ENCODE results near the gene C1orf21.

Gene C1orf21

GRCh38 chr1:184650177-184650866 is 263.5 kb downstream of the C1orf21 start:
- DNase-seq = no peak

DNA sequence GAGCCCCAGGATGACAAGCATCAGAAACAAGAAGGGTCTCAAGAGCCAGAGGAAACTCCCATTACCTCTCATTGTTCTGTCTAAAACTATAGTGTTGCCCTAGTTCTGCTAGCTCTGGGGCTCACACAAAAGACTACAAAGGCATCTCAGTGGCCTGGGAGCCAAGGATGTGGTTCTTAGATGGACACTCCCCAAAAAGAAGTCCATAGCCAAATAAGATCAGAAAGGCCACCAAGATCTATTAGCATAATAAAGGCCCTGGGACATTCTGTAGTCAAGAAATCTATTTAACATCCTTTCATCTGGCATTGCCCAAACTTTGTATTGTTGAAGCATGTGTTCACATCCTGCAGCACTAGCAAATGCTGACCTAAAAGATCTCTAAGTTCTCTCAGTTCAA is 268.4 kb downstream of the C1orf21 start:
- peak in 2 of 51 donors; percentile 22 to 41 for DNase-seq

DNA sequence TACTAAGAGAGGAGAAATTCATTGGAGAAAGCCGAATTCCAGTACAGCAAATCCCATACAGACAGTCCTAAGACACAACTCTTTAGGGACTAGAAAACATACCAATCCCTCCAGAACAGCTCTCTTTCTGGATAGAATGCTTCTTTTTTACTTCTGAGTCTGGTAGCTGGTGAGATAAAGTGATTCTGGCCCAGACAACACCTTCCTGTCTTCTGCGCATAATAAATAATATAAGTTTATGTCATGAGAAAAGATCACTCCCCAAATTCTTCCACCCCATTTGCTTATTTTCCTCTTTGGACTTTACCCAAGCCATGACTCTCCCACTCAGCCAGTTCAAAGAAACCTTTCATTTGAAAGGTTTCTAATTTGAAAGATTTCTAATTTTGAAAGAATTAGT is 269.4 kb downstream of the C1orf21 start:
- DNase-seq = peak in 1 of 51 donors; percentile 10

DNA sequence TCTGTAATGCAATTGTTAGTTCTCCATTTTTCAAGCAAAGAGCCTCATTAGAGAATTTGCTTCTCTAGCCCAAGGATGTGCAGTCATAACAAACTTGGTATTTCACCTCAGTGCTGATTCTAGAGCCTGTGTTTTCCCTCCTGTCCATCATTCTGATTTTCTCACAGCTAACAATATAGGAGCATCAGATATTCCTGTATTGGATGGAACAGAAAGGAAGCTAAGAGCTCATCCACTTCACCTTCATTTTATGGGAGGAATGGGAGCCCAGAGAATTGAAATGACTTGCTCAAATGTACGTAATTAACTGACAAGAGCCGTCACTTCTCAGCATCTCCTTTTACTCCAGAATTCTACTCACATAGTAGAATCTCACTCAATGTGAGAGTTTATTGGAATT is 271.2 kb downstream of the C1orf21 start:
- no peak for DNase-seq

GRCh38 chr1:184660462-184661191 is 273.8 kb downstream of the C1orf21 start:
- DNase-seq = no peak

GRCh38 chr1:184661801-184662200 is 275.0 kb downstream of the C1orf21 start:
- no peak for DNase-seq

GRCh38 chr1:184664042-184664660 is 277.3 kb downstream of the C1orf21 start:
- DNase-seq = peak in 49 of 51 donors; percentile 14 to 86 (median 65)

DNA sequence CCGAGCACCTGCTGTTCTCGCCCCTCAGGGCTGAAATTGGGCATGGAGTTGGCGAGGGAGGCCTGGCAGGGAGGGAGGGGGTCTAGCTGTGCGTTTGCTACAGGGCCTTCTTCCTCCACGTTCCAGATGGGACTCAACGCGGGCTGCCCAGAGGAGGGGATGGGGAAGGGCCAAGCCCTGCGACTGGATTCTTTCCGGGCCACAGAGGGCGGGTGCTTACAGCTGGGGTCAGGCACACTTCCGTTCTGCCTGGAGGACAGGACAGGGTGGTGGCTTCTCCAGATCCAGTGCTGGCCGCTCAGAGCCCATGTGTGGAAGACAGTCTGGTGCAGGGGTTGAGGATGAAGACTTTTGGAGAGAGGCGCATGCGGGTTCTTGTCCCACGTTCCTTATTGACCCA is 277.8 kb downstream of the C1orf21 start:
- peak in 5 of 51 donors; percentile 25 to 42 (median 35) for DNase-seq

- no peak for DNase-seq
These were observed 278.5 kb downstream of the C1orf21 start for GRCh38 chr1:184665360-184665759.

DNA sequence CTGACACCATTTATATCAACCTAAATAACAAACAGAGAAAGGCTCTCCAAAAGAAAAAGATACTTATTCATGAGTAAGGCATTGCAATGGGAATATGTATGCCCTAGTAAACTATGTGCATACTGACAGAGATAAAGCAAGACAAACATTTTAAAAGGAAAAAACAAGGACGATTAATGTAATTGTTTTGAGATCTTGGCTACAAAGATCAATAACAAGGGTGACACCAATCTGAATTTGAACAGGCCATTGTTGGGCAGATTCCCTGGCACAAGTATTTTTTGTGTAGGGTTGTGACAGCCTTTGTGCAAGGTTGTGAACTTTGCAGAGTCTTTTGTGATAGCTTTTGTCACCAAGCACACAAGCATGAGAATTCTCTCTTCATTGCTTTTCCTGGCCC is 282.6 kb downstream of the C1orf21 start:
- no peak for DNase-seq

DNA sequence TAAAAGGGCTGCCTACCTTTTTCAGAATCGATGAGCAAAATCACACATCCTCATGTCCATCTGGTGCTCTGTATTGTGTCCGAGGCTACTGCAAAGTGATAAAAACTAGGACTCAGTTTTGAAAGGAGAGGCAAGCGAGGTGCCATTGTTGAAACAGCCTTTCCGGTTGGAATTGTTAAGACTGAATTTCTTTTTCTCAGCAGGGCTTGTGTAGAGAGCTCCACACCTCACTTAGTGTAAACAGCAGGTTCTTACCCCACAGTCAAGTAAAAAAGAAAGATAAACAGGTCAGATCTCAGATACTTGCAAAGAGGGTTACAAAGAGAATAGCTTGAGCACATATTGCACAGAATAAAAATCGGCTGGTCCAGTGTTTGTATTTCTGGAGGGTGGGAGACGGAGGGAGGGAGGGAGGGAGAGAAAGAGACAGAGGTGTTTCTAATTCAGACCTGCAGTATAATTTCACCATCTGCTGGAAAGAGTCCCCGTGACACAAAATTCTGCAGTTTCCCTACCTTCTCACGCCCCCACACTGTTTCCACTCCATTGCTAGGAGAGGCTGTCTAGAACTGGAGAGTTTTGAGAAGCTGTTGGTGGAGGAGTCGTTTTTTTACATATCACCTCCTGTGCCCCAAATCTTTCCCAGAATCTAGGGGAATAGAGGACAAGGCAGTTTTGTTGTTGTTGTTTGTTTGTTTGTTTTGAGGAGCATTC is 285.3 kb downstream of the C1orf21 start:
- DNase-seq = peak in 1 of 51 donors; percentile 33

- DNase-seq = no peak
These were observed 286.5 kb downstream of the C1orf21 start for GRCh38 chr1:184673305-184673704.

DNA sequence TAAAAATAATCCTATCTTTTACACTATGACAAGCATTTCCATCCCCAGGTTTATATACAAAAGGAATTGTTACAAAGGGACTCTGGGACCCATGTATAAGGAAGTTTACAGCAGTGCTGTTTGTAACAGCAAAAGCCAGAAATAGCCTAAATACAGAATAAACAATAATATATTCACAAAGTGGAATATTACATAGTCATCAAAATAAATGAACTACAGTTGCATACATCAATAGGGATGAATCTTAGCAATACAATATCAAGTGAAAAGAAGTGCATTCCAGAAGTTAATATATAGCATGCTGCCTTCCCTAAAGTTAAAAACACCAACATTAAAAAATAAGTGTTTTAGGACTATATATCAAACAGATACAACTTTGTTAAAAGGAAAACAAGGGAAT is 290.5 kb downstream of the C1orf21 start:
- DNase-seq = no peak
